Tibial nerve (tissue), 3 donors: ENCODE data around the gene ERLEC1.

Experiments
- EP300 ChIP-seq, 2 donors: sonication (generic); formaldehyde crosslinking; IDR thresholded peaks; one replicate each; pipeline ENCODE4 v1.6.1; 2017; ENCODE audit warnings: antibody characterized with exemption in 2 of 2, mild to moderate bottlenecking in 1 of 2
- POLR2A ChIP-seq, 2 donors: fragments of 450-650 bp; IDR thresholded peaks; one replicate each; pipeline ENCODE4 v1.6.1; 2017; ENCODE audit warnings: antibody characterized with exemption in 2 of 2, mild to moderate bottlenecking in 2 of 2, moderate library complexity in 2 of 2

- no peak for TF ChIP-seq EP300 (IDR thresholded peaks at IDR 0.05)
- TF ChIP-seq POLR2A (IDR thresholded peaks at IDR 0.05) = no peak
Observed at GRCh38 chr2:53819634-53820033, 32.8 kb downstream of the ERLEC1 start.
